ENCODE measurements around the gene C11orf97.

GRCh38 chr11:94481342-94481741 is 30.9 kb upstream of the C11orf97 start:
- TF ChIP-seq EZH2 (IDR thresholded peaks at IDR 0.05; ENCODE audit: borderline replicate concordance, low read depth, low read length, poor library complexity, severe bottlenecking), result no peak
- TF ChIP-seq, protein P1, sequence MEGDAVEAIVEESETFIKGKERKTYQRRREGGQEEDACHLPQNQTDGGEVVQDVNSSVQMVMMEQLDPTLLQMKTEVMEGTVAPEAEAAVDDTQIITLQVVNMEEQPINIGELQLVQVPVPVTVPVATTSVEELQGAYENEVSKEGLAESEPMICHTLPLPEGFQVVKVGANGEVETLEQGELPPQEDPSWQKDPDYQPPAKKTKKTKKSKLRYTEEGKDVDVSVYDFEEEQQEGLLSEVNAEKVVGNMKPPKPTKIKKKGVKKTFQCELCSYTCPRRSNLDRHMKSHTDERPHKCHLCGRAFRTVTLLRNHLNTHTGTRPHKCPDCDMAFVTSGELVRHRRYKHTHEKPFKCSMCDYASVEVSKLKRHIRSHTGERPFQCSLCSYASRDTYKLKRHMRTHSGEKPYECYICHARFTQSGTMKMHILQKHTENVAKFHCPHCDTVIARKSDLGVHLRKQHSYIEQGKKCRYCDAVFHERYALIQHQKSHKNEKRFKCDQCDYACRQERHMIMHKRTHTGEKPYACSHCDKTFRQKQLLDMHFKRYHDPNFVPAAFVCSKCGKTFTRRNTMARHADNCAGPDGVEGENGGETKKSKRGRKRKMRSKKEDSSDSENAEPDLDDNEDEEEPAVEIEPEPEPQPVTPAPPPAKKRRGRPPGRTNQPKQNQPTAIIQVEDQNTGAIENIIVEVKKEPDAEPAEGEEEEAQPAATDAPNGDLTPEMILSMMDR (conservative IDR thresholded peaks at IDR 0.05; ENCODE audit: low read depth, low read length), result no peak

All from A673 (cell line).